ENCODE results near the gene GATA1.
"Not testable (repeated sequence)": the region's sequence is repeated elsewhere in the genome, so short reads cannot be mapped to it uniquely, and the experiment has no call there.

GATA1 gene

GRCh38 chrX:48816014-48816810 is 29.8 kb downstream of the GATA1 start:
- no peak for DNase-seq

GRCh38 chrX:48818098-48818497 is 31.7 kb downstream of the GATA1 start:
- DNase-seq = no peak

GRCh38 chrX:48818866-48819265 is 32.5 kb downstream of the GATA1 start:
- no peak for DNase-seq

- not testable (repeated sequence) for DNase-seq
Observed at GRCh38 chrX:48819394-48819793, 33.0 kb downstream of the GATA1 start.

DNA sequence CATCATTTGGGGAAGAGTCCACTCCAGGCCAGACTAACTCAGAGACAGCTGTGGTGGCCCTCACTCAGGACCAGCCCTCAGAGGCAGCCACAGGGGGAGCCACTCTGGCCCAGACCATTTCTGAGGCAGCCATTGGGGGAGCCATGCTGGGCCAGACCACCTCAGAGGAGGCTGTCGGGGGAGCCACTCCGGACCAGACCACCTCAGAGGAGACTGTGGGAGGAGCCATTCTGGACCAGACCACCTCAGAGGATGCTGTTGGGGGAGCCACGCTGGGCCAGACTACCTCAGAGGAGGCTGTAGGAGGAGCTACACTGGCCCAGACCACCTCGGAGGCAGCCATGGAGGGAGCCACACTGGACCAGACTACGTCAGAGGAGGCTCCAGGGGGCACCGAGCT is 36.7 kb downstream of the GATA1 start:
- no peak for DNase-seq

- no peak for DNase-seq
Observed at GRCh38 chrX:48824066-48824465, 37.7 kb downstream of the GATA1 start.

- DNase-seq = no peak
Observed at GRCh38 chrX:48826135-48826875, 39.9 kb downstream of the GATA1 start, which contains the start of gene ERAS. ERAS (plus strand) TSS chrX:48826513; CDS start chrX:48829124, 2,611 bp downstream.

DNA sequence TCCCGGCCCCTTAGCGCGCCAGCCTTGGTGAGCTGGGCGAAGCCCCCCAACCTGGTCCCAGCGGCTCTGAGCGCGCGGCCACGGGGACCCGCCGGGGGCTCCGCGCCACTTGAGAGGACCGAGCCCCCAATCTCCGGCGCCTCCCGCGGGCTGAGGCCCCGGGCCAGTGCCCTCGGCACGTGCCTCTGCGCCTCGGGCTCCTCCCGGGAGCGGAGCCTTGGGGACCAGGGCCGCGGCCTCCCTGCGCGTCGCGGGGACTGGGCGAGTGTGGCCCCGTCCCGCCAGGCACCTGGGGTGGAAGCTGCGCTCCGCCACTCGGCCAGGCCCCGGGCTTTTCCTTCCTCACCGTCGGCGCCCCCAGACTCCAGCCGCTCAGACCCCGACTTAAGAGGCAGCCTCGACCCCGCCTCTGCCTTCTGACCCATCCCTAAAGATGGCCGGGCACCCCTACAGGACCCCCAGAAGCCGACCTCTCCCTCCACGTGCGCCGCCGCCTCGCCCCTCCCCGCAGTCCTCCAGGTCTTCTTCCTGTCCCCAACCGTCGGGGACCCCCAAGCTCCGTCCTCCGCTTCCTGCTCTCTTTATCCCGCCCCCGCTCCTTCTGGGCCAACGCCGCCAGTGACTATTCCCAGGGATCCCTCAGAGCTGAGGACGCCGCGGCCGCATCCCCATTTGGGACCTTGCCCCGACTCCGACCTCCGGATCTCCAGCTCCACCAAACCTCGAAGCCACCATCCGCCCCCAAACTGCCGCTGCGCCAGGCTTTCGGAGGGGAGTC is 40.7 kb downstream of the GATA1 start:
- DNase-seq = no peak

DNA sequence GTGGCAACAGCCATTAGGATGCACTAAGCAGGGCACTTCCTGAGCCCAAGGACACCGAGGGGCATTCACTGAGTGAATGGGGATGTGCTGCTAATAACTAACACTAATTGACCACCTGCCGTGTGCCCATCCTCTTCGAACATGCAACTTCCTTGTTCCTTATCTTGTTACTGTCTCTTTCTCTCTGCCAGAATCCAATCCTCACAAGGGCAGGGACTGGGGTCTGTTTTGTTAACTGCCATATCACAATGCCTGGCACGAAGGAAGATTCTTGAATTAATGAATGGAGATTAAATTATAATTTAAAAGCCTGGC is 41.2 kb downstream of the GATA1 start:
- DNase-seq = no peak

DNA sequence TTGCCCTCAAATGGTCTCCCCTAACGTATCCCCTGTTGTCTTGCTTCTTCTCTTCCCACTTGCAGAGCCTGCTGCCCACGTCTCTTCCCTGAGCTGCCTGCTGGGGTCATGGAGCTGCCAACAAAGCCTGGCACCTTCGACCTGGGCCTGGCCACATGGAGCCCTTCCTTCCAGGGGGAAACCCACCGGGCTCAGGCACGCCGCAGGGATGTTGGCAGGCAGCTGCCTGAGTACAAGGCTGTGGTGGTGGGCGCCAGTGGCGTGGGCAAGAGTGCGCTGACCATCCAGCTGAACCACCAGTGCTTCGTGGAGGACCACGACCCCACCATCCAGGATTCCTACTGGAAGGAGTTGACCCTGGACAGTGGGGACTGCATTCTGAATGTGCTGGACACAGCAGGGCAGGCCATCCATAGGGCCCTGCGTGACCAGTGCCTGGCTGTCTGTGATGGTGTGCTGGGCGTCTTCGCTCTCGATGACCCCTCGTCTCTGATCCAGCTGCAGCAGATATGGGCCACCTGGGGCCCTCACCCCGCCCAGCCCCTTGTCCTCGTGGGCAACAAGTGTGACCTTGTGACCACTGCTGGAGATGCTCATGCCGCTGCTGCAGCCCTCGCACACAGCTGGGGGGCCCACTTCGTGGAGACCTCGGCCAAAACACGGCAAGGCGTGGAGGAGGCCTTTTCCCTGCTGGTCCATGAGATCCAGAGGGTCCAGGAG is 42.8 kb downstream of the GATA1 start:
- no peak for DNase-seq

GRCh38 chrX:48831136-48831908 is 44.9 kb downstream of the GATA1 start:
- no peak for DNase-seq

GRCh38 chrX:48831909-48832291 is 45.5 kb downstream of the GATA1 start:
- DNase-seq = no peak

GRCh38 chrX:48833542-48834138 is 47.2 kb downstream of the GATA1 start:
- no peak for DNase-seq

DNA sequence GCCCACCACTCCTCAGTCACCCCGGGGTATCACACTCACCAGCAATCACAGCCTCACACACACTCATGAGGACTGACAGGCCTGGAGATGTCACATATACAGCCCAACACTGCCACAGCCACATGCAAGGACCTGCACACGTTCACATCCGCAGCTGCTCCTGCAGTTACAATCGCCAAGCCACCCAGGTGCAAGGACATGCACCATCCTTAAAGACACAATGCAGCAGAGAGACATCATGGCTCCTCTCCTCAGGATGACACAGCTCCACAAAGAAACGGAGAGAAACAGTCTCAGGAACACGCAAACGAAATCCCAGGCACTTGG is 48.0 kb downstream of the GATA1 start:
- no peak for DNase-seq

GRCh38 chrX:48835524-48836329 is 49.3 kb downstream of the GATA1 start, which contains the start of gene PCSK1N:
PCSK1N (minus strand) TSS chrX:48835610; CDS start chrX:48835532, 78 bp downstream.
- DNase-seq = no peak

DNA sequence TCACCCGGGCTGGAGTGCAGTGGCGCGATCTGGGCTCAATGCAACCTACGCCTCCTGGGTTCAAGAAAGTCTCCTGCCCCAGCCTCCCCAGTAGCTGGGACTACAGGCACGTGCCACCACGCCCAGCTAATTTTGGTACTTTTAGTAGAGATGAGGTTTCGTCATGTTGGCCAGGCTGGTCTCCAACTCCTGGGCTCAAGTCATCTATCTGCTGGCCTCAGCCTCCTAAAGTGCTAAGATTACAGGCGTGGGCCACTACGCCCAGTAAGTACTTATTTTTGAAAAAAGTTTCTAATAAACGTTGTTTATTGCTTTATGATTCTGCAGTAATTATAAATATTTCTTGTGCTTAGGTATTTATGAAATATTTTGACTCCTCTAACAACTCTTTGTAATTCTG is 53.3 kb downstream of the GATA1 start:
- DNase-seq = no peak
